OCI-LY7 (cell line): Measurements from ENCODE around the gene TCAP. TPM values are rescaled to one million over a fixed set of nuclear protein-coding genes. Genes with fewer than 3 reads are reported as not detected.
A peak's percentile ranks its signal among the peaks of the same experiment; 100 is the strongest.

Source experiments
- BruUV-seq: library from RNA; stranded (reverse); fragments of 400-500 nt; replicated peaks from 2 replicates; lab custom pipeline; 2021; lab: Mats Ljungman, UMichigan
- CTCF ChIA-PET: fragments of 300-600 bp; sonication (Branson Sonifier 250); formaldehyde crosslinking; loops from one replicate; lab custom pipeline; 2022; ENCODE audit warnings: antibody characterized with exemption; ENCODE audit not compliant: unreplicated experiment; lab: Charles Lee
- POLR2A ChIA-PET: fragments of 300-600 bp; sonication (Branson Sonifier 250); formaldehyde crosslinking; loops from one replicate; lab custom pipeline; 2022; ENCODE audit warnings: antibody characterized with exemption; lab: Charles Lee
- DNase-seq: peaks from one replicate; pipeline ENCODE4 v3.0.0-alpha.2; 2015; ENCODE audit warnings: low spot score
- H2AFZ ChIP-seq: fragments of 200-600 bp; sonication (generic), shearing (Covaris generic); 2 replicates; pipeline ENCODE4 v1.6.1; 2014; ENCODE audit warnings: mild to moderate bottlenecking, antibody characterized with exemption, low read length, moderate library complexity
- H3K27ac ChIP-seq: fragments of 200-600 bp; sonication (generic); 2 replicates; pipeline ENCODE4 v1.5.1; 2014; ENCODE audit warnings: mixed run types, low read depth, mild to moderate bottlenecking, moderate library complexity, low read length, inconsistent platforms; ENCODE audit not compliant: poor library complexity, severe bottlenecking
- H3K36me3 ChIP-seq: fragments of 200-600 bp; sonication (generic); 2 replicates; pipeline ENCODE4 v1.6.1; 2014; ENCODE audit warnings: mild to moderate bottlenecking, antibody characterized with exemption, low read length, moderate library complexity, mixed read lengths; ENCODE audit not compliant: insufficient read depth
- H3K4me1 ChIP-seq: fragments of 200-600 bp; sonication (generic); 2 replicates; pipeline ENCODE4 v1.5.1; 2014; ENCODE audit warnings: mild to moderate bottlenecking, low read length; ENCODE audit not compliant: insufficient read depth, poor library complexity, severe bottlenecking
- H3K4me2 ChIP-seq: fragments of 200-600 bp; sonication (generic); 2 replicates; pipeline ENCODE4 v1.6.1; 2014; ENCODE audit warnings: mild to moderate bottlenecking, low read length
- H3K4me3 ChIP-seq: fragments of 200-600 bp; sonication (generic); 2 replicates; pipeline ENCODE4 v1.5.1; 2014; ENCODE audit warnings: mild to moderate bottlenecking, low read depth, low read length; ENCODE audit not compliant: poor library complexity, severe bottlenecking
- H3K79me2 ChIP-seq: fragments of 200-600 bp; sonication (generic); 2 replicates; pipeline ENCODE4 v1.6.1; 2016; ENCODE audit warnings: low read depth, mild to moderate bottlenecking, low read length, moderate library complexity, mixed read lengths; ENCODE audit not compliant: insufficient read depth
- H3K9me2 ChIP-seq: fragments of 200-600 bp; sonication (generic); 2 replicates; pipeline ENCODE4 v1.6.1; 2016; ENCODE audit warnings: mild to moderate bottlenecking, low read length, mixed read lengths; ENCODE audit not compliant: insufficient read depth
- H3K9me3 ChIP-seq: fragments of 200-600 bp; sonication (generic); 2 replicates; pipeline ENCODE4 v1.6.1; 2014; ENCODE audit warnings: mild to moderate bottlenecking, mixed run types, low read length, mixed read lengths
- H4K20me1 ChIP-seq: fragments of 200-600 bp; sonication (generic); 2 replicates; pipeline ENCODE4 v1.6.1; 2014; ENCODE audit warnings: mild to moderate bottlenecking, antibody characterized with exemption, low read length, moderate library complexity, mixed read lengths; ENCODE audit not compliant: insufficient read depth
- EZH2phosphoT487 ChIP-seq: fragments of 200-600 bp; sonication (generic); IDR thresholded peaks from 2 replicates; pipeline ENCODE4 v1.6.1; 2018; ENCODE audit warnings: low read depth, borderline replicate concordance, mild to moderate bottlenecking, mixed run types, antibody characterized with exemption, low read length, moderate library complexity, mixed read lengths
- intact Hi-C: fragments of 100-400 bp; cut with micrococcal nuclease; formaldehyde crosslinking; loops from one replicate; pipeline ENCODE4 v1.10.0; 2022; ENCODE audit not compliant: unreplicated experiment
- total RNA-seq, 2 experiments: library from RNA; depleted of rRNA in 1 of 2; stranded (reverse); fragments of >200 nt in 1 of 2; shearing (Covaris generic) in 1 of 2; gene quantifications; 2 replicates each; pipeline ENCODE4 v1.2.3, GENCODE V29; 2014 to 2022
- TF ChIP-seq, protein P1 (sequence below): fragments of 200-600 bp; sonication (generic); conservative IDR thresholded peaks from 2 replicates; pipeline ENCODE4 v1.5.1; 2014; ENCODE audit warnings: mild to moderate bottlenecking, antibody characterized with exemption, low read length, moderate library complexity, mixed read lengths

Gene TCAP
- total RNA-seq, 2 experiments from 2014 or later = 1.5 to 2.7 TPM

- Histone ChIP-seq H3K36me3 (no peaks in the 10 kb centered on the region), H3K4me3 (no peak overlapping the region), H2AFZ (no peak overlapping the region), H4K20me1 (peaks cover 8% of the 10 kb centered on the region; the same call in 1 of the 2 replicates), H3K9me2 (no peaks in the 10 kb centered on the region), H3K79me2 (peaks cover 20% of the 10 kb centered on the region), H3K9me3 (no peaks in the 10 kb centered on the region), H3K4me1 (peaks cover 33% of the 10 kb centered on the region), H3K27ac (no peak overlapping the region), H3K4me2 (no peak overlapping the region)
- TF ChIP-seq EZH2phosphoT487 = no peak
- TF ChIP-seq, protein P1, sequence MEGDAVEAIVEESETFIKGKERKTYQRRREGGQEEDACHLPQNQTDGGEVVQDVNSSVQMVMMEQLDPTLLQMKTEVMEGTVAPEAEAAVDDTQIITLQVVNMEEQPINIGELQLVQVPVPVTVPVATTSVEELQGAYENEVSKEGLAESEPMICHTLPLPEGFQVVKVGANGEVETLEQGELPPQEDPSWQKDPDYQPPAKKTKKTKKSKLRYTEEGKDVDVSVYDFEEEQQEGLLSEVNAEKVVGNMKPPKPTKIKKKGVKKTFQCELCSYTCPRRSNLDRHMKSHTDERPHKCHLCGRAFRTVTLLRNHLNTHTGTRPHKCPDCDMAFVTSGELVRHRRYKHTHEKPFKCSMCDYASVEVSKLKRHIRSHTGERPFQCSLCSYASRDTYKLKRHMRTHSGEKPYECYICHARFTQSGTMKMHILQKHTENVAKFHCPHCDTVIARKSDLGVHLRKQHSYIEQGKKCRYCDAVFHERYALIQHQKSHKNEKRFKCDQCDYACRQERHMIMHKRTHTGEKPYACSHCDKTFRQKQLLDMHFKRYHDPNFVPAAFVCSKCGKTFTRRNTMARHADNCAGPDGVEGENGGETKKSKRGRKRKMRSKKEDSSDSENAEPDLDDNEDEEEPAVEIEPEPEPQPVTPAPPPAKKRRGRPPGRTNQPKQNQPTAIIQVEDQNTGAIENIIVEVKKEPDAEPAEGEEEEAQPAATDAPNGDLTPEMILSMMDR = peak; percentile 98
- ChIA-PET CTCF (interaction anchor here (1.2 kb wide), 1 partner anchor 11 kb away, joined by 4 read pairs; no protein-coding TSS in a partner anchor), POLR2A (no interaction called here)
- no TSS peak for BruUV-seq
- peak; percentile 62 for DNase-seq
- intact Hi-C loops = no loop called here
These were observed 30.7 kb upstream of the TCAP start for GRCh38 chr17:39634384-39634871.

DNA sequence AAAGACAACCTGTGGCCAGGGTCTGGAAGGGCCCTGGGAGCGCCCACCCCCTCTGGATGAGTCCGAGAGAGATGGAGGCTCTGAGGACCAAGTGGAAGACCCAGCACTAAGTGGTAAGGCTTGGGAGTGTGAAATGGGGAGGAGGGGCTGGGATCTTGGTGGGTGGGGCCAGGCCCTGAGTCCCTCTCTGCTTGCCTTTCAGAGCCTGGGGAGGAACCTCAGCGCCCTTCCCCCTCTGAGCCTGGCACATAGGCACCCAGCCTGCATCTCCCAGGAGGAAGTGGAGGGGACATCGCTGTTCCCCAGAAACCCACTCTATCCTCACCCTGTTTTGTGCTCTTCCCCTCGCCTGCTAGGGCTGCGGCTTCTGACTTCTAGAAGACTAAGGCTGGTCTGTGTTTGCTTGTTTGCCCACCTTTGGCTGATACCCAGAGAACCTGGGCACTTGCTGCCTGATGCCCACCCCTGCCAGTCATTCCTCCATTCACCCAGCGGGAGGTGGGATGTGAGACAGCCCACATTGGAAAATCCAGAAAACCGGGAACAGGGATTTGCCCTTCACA lies 29.5 kb upstream of the TCAP start:
- H3K36me3 ChIP-seq = no peaks in the 10 kb centered on the region
- BruUV-seq = no TSS peak

More for the DNA sequence above, 29.5 kb upstream of the TCAP start:
- Histone ChIP-seq H3K4me2 (peak overlapping the region; percentile 95), H4K20me1 (peaks cover 8% of the 10 kb centered on the region; the same call in 1 of the 2 replicates), H3K9me3 (no peaks in the 10 kb centered on the region), H3K27ac (no peak overlapping the region), H2AFZ (no peak overlapping the region), H3K79me2 (peaks cover 20% of the 10 kb centered on the region), H3K9me2 (no peaks in the 10 kb centered on the region), H3K4me1 (peaks cover 36% of the 10 kb centered on the region), H3K4me3 (no peak overlapping the region)
- intact Hi-C loops = no loop called here
- DNase-seq = no peak
- ChIA-PET POLR2A (no interaction called here), CTCF (no interaction called here)
- TF ChIP-seq EZH2phosphoT487 = no peak
- TF ChIP-seq, protein P1 = no peak
